NCI-H1417 (cell line): ENCODE data around the gene PSMD6.
A peak's percentile ranks its signal among the peaks of the same experiment; 100 is the strongest.

Experiments
- DNase-seq, 3 experiments: peaks; one replicate each; lab custom pipeline; 2025; lab: John Stamatoyannopoulos, UW

The PSMD6 gene

DNA sequence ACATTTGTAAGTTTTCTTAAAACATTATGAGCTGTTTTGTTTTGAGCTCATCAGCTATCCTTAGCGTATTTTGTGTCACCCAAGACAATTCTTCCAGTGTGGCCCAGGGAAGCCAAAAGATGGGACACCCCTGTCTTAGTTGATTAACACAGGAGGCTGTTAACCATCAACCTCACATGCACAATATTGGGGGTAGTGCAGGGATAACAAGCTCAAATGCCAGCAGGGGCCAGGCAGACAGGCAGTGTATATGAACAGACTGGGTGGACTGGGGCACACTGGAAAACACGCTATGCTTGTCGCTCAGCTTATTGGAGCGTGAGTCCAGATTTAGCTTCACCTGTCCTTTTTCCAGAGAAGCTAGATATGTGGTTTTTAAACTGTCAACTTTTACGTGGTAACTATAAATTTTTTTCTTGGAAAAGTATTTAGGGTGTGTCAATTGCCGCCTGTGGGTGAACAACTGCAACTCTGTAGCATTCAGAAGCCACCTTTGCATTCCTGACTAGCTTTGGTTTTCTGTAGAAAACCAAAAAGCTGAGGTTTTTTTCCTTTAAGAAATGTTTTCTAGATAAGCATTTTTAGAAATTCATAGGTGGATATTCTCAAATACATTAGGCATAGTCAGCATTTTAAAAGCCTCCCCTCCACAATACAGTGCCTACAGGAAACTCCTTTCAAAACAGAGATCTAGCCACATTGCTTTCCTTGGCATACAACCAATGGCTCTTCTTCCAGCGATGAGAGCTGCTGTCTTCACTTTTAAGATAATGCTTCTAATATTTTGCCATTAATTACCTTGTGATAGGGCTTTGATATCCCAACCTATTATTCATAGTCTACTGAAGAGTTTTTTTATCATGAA lies 14.6 kb downstream of the PSMD6 start:
- no peak for DNase-seq

DNA sequence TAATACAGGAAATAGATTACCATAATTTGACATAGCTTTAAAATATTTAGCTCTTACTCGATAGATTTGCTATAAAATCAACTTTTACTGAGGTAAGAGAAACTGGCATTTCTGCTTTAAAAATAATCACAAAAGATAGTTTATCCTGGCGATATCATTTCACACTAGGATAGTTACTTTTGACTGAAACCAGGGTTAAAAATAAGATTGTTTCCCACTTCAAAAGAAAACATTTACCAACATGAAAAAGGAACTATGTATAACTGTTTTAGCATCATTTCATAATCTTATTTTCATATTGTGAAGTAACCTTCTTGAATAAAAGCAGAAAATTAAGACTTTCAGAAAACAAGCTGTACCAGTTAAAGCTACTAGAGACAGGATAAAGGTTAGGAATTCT lies 15.3 kb downstream of the PSMD6 start:
- no peak for DNase-seq

DNA sequence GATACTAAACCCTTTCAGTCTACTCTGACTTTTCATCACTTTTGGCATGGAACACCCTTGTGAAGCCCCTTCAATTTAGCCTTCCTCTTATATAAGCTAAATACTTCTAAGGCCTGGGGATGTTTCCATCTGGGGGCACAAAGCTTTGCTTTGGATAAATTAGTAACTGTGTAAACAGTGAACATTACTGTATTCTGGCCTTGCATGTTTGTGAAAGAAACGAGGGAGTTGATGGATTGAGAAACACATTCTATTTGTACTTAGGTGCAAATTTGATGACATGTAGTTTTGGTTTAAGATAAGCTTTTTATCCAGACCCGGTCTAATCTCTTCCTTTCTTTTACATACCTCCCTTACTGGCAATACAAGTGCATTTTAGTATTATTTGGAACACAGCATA lies 19.7 kb downstream of the PSMD6 start:
- DNase-seq, result no peak

DNA sequence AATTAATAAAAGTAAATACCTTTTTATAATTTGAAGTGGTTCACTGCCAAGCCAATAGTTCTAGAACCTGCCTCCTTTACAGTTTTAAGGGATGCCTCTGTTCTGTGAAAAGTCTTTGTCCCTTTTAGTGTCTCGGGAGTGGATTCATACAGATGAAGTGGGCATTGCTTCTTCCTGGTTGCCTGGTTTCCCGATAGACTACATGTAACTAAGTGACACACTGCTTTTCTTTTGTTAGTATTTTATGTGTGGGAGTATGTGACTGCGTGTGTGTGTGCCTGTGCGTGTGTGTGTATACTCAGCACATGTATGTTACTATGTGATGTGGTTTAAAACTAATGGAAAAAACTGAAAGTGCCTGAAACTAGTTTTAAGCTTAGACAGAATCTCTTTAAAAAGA lies 21.1 kb downstream of the PSMD6 start:
- DNase-seq, result no peak

DNA sequence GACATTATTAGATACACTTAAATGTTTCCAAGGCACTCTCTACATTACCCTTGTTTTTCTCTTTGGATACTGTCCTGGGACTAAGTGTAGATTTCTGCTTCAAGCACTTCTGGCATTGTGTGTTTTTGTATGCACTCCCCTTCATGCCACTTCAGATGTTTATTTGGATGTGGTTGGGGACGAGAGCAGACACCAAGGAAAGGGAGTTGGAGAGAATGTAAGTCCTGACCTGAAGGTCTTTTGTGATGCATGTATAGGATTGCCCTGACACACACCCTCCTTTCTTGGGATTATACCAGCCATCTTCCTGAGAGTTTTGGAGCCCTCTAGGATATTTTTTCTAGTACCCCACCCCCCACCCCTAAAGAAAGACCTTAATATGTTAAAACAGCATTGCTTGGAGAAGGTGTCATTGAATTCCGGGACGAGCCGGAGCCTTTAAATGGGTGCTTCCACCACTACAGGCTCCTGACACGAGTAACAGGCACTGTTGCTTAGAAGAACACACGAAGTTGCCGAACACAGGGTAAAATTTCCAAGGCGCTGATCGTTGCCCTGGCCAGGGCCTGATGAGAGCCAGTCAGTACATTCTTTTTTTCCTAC lies 22.7 kb downstream of the PSMD6 start:
- DNase-seq, result no peak

DNA sequence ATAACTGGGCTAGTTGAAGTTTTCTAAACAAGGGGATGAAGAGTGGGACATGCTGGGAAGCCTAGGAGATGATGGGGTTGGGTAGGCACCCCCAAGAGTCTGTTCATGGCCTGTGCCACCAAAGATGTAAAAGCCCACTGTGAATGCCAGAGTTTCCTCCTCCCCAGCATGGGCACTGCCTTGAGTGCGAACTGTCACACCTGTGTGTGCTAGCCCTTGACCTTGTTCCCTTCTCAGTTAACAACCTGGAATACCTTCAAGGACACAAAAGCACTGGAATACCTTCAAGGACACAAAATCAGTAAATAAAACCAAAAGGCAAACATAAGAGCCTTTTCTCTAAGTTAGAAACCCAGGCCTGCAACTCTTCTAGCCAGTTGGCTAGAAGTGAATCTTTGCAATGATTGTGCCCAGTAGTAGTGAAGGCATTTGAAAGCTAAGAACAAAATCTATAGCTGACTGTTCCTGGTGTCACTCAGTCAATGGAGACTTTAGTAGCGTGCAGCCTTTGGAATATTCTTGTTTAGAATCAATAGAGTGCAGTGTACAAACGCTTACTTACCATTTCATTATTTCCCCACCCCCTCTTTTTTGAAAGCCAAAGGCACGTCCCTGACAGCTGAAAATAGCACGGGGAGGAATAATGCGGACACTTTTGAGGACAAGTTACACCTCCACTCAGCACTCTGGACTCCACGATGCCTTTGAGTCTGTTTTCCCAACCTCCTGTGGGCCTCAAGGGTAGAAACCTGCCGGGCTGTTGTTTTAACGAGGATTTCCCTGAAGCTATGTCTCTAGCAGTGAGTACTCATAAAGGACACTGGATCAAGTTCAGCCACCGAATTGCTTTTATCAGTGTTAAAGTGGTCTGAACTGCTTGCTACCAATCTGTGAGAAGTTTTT lies 24.2 kb downstream of the PSMD6 start:
- no peak for DNase-seq

DNA sequence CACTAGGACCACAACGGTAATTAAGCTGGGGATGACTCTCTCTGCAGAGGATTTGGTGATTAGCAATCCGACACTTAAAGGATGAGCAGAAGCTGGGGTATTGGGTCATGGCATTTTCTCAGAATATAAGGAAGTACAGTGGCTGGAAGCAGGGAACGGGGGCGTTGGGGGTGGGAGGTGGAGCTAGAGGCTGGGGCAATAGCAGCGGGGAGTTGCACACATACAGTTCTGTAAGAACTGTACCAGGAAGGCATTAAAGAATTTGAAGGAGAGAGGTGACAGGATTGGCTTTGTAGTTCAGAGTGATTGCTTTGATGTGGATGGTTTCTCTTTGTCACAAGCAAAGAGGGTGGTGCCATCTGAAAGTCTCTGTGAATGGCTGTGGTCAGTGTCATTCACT lies 28.2 kb downstream of the PSMD6 start:
- no peak for DNase-seq

DNA sequence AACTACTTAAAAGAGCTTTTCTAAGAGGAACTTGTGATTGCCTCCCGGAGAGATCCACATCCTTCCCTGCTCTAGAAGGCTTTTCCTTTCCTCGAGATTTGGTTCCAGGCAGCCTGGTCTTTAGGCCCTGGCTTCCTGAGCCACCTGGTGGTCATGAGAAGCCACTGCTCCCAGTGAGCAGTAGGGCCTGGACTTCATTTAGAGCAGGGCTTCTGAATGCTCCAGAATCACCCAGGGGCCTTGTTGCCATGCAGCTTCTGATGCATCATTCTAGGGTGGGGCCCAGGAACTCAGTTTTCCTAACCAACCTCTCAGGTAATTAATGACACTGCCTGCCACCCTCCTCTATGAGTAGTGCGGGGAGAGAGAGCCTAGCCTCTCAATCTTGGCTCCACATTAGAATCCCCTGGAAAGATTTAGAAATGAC lies 29.6 kb downstream of the PSMD6 start:
- DNase-seq, result peak; percentile 19 to 69 (median 39)

DNA sequence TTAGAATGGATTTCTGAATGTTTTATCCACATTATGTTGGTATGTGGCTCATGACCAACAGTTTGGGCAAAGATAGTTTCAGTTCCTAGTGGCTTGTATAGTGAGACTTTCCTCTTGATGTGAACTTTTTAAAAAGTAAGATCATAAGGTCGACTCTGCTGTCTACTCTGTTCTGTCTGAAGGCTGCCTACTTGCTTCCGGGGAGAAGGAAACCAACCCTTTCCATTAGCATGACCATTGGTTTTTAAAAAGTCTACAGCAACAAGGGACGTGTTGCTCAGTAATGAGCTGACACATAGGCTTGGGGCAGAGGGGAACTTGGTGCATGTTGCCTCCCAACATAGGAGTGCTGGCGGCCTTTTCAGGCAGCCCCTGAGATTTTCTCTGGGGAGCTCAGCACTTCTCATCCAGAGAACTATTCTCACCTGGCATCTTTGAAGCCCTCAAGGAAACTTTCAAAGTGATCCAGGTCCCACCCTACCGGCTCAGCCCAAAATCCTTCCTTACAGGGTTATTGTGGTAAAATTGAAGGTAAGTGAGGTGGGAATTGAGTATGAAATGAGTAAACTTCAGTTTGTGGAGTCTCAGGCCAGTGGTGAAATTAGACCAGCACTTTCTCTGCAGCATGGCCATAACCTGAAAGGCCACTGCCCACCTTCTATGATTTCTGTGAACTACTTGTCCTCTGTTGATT lies 30.6 kb downstream of the PSMD6 start:
- DNase-seq, result no peak

DNA sequence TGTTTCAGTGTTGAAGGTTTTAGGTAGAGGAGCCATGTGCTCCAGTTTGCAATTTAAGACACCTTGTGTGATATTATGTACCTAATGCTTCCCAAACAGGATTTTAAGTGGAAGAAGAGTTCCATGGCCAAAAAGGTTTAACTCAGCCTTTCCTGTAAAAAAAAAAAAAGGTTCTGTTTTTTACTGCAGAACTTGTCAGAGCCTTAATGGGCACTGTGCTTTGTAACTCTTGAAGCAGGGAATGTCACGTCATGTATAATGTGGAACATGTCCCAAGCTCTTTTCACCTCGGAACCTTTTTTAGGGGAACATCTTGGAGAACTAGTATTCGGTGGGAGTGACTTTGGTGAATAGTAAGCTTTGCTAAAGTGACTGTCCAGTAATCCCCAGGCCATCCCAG lies 31.6 kb downstream of the PSMD6 start:
- DNase-seq, result no peak

DNA sequence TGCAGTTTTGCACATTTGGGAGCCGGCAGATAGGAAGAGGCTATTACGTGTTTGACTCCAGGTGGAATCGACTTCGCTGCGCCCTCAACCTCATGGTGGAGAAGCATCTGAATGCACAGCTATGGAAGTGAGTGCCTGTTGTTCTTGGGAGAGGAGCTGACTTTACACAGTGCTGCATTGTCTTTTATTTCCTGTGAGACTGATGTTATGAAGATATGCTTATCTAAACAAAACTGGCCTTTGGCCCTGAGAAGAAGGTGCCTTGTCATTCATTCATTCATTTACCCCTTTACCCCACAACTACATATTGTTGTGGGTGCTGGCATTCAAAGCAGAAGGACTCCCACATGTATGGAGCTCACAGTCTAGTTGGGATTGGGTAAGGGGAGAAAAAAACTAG lies 32.6 kb downstream of the PSMD6 start:
- no peak for DNase-seq

DNA sequence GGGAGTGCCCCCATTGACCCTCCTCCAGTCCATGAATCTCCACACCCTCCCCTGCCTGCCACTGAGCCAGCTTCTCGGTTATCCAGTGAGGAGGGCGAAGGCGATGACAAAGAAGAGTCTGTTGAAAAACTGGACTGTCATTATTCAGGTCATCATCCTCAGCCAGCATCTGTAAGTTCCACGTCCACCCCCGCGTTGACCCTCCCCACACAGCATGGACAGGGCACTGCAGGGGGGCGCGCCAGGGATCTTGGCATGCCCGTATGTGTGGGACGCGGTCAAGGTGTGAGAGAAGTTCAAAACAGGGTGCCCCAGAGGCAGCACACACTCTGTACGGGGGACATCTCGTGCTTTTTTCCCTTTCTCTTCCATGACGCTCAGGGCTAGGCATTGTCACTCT lies 33.1 kb downstream of the PSMD6 start:
- no peak for DNase-seq

DNA sequence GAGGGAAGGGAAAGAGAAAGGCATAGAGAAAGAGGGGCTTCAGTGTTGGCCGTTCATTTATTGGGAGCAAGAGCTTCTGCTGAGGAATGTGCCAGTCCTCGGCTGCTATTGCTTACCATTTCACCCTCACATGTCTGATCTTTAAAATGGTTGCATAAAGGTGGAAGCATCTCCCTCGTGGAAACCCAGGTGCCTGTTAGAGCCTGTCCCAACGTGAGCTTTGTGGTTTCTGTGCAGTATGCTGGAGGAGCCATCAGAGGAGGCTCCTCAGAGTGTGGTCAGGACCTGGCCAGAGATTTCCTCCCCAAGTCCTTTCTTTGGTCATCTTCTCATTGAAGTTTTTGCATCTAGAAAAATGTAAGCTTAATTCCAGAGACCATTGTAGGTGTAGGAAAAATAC lies 34.4 kb downstream of the PSMD6 start:
- DNase-seq, result no peak

DNA sequence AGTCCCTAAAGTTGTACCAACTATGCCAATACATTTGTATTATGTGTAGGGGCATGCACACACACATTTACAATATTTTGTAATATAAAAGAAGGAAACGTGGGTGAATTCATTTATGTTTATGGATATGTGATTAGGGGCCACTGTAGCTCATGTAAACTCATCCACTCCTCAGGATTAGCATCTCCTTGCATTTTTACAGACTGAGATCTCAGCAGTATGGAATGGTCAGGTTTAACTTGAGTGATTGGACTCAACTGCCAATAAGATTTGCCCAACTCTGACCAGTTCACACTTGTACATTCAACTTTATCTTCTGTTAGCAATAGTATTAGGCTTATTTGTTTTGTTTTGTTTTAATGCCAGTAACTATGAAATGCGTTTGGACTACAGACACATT lies 36.5 kb downstream of the PSMD6 start:
- no peak for DNase-seq

DNA sequence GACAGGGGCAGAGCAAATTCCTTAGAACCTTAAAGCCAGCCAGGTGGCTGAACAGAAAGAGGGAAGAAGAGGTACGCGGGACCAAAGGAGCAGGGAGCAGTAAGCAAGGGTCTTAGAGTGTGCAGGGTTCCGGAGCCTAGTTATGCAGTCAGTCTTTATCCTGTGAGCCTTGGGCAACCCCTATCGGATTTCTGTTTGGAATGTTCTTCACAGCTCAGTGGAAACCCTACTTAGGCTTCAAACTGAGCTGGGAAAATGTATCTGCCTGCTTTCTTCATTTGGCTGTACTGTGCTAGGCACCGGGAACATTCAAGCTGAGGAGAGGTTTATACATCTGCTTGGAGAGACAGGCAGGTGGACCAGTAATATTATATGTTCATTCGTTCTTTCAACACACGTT lies 37.1 kb downstream of the PSMD6 start:
- no peak for DNase-seq

DNA sequence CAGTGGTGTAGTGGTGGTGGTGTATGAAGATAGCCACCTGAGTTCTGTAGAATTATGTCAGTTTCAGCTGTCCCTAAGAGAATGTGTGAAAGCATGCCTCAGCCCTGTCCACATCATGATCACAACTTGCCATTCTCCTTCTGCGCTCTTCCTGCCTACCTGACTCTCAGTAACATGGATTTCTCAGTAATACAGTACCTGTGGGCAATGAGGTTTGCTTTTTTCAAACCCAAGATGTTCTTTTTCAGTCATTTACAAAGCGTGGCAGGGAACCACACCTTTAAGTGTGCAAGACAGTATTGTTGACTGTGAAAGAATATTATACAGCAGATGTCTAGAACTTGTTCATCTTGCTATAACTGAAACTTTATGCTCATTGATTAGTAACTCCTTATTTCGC lies 38.9 kb downstream of the PSMD6 start:
- DNase-seq, result no peak

DNA sequence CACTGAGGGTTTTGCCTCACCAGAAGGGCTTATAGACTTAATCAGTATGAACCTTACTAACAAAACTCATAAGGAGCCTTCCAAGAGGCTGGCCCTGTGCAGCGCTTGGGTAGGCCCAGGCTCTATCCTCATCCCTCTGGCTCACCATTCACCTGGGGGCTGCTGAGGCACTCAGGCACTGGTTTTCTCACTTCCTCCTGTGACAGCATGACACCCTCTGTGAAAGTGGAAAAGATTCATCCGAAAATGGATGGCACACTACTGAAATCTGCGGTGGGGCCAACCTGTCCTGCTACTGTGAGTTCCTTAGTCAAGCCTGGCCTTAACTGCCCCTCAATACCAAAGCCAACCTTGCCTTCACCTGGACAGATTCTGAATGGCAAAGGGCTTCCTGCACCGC lies 41.3 kb downstream of the PSMD6 start:
- no peak for DNase-seq

DNA sequence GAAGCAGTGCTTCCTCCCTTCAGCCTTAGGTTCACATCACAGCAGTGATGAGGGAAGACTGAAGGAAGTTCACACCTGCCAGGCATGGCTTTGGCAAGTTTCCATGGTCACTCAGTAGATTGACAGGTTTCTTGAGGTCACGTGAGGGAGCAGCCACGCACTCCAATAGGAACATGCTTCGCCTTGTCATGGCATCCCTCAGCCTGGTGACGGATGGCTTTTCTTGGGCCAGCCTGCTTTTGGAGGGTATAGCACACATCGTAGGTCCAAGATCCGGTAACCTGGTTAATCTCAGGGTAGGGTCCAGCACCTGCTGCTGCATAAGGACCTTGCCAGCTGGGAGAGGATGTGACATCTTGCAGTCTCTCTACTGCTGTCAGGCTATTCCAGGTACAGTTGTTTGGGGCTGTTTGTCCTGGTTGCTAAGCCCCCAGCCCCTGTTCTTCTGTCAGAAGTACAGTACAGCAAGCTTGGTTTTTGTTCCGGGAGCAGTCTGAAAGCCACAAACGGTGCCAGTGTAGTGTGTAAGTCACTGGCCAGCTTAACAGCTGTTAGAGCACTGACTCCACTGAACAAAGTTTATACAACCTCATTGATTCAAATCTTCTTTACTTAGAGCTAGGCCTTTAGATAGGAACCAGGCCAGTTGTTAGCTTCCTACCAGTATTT lies 42.3 kb downstream of the PSMD6 start:
- DNase-seq, result peak in 1 of 3 experiments; percentile 10

DNA sequence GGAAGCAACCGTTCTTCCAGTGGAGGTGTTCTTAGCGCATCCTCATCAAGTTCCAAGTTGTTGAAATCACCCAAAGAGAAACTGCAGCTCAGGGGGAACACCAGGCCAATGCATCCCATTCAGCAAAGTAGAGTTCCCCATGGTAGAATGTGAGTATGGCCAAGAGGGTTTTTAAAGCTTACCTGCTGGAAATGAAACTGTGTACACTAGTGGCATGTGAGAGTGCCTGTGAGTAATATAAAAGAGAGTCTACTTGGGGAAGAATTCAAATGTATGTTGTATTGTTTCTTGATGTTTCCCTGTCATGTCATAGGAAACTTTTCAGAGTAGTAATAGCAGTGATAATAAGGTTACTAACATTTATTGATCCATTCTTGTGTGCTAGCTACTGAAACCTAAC lies 43.3 kb downstream of the PSMD6 start:
- DNase-seq, result no peak

DNA sequence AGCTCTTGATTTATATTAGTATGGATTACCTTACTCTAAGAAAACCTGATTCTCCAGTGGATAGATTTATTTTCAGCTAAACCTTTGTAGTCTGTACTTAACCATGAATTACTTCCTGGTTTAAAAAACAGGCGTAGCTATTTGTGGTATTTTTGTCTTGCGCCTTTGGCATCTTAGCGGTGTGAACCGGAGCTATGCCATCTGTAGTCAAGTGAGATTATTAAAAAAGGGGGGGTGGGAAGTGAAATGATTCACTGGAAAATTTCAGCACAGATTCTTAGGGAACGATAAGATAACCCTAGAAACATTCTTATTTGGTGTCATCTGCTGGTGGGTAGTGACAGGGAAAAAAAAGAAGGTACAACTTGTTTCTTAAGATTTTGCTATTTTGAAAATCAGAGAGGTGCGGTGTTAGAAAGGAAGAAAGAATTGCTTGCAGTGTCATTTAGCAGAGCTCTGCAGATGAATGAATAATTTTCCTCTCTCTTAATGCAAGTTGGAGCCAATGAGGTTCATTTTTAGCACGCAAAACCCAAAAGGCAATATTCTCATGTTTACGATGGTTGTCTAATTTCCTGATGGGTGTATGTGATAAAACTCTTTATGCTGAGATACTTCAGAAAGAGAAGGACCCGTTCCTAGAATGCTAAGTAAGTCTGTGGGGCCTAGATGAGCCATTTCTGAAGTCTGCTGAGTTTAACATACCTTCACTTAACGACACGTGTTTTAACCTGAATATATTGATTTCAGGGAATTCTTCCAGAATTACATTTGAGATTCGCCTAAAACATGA lies 44.0 kb downstream of the PSMD6 start:
- no peak for DNase-seq

DNA sequence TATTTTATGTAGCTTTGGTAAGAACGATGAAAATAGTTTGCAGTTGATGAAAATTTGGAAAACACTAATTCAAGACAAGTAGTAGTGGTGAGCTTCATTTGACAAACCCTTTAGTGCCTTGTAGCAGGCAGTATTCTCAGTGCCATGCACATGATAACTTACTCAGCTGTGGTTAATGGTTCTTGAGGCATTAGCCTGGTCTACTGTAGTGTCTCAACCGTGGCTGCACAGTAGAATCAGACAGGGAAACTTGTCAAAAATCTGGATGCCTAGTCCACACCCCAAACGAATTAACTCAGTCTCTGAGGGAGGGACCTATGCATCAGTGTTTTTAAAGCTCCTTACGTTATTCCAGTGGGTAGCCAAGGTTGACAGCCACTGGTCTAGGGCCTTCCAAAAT lies 45.4 kb downstream of the PSMD6 start:
- DNase-seq, result no peak
